ENCODE data around the gene PLCB1.

- TF ChIP-seq, protein P1, sequence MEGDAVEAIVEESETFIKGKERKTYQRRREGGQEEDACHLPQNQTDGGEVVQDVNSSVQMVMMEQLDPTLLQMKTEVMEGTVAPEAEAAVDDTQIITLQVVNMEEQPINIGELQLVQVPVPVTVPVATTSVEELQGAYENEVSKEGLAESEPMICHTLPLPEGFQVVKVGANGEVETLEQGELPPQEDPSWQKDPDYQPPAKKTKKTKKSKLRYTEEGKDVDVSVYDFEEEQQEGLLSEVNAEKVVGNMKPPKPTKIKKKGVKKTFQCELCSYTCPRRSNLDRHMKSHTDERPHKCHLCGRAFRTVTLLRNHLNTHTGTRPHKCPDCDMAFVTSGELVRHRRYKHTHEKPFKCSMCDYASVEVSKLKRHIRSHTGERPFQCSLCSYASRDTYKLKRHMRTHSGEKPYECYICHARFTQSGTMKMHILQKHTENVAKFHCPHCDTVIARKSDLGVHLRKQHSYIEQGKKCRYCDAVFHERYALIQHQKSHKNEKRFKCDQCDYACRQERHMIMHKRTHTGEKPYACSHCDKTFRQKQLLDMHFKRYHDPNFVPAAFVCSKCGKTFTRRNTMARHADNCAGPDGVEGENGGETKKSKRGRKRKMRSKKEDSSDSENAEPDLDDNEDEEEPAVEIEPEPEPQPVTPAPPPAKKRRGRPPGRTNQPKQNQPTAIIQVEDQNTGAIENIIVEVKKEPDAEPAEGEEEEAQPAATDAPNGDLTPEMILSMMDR (conservative IDR thresholded peaks at IDR 0.05; ENCODE audit: low read depth, low read length), result no peak
- TF ChIP-seq EZH2 (IDR thresholded peaks at IDR 0.05; ENCODE audit: borderline replicate concordance, low read depth, low read length, poor library complexity, severe bottlenecking), result no peak
Measured at GRCh38 chr20:8212286-8212685, 80.2 kb downstream of the PLCB1 start.
